Glomerular endothelial cell (primary cell): Measurements from ENCODE around the gene PCSK7. TPM values are rescaled to one million over a fixed set of nuclear protein-coding genes. Genes with fewer than 3 reads are reported as not detected.

Source experiments
- DNase-seq: peaks from one replicate; pipeline ENCODE4 v3.0.0-alpha.2; 2011; ENCODE audit warnings: low read depth, low spot score; ENCODE audit errors: extremely low read depth
- total RNA-seq: library from RNA; depleted of rRNA; stranded (reverse); fragments of >200 nt; gene quantifications from 2 replicates; pipeline ENCODE4 v1.2.3, GENCODE V29; 2015

PCSK7 gene
- total RNA-seq, 1 donor from 2014 or later: 68.0 TPM

DNA sequence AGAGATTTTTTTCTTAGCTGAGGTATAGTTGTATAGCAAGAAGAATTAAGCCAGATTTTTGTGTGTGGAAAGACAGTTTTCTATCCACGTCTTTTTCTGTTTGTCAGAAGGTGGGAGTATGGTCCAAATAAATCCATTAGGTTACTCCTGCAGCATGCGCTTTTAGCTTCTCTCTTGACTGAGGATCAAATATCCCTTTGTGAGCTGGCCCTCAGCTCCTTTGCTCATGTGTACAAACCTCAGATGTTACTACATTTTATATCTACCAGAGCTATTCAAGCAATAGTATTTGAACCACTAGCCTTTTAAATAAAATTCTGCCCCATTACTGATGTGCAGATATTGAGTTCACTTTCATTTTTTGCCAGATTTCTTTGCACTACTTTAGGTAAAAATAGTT is 62.1 kb downstream of the PCSK7 start:
- DNase-seq: no peak

DNA sequence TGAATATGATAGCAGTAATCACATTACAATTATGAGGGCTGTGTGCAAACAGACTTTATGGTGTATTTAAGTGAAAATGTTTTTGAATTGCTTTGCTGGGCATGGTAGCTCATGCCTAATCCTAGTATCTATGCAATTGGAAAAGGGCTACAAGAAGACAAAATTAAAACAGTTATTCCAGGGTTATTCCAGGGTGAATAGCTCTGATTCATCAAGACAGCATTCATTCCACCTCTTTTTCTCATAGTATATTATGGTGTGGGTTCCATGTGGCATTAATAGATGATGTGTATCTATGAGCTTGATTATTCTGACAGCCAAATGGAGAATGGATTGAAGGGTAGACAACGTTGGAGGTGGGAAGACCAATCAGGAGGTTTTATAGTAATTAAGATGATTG is 65.4 kb downstream of the PCSK7 start:
- no peak for DNase-seq

DNA sequence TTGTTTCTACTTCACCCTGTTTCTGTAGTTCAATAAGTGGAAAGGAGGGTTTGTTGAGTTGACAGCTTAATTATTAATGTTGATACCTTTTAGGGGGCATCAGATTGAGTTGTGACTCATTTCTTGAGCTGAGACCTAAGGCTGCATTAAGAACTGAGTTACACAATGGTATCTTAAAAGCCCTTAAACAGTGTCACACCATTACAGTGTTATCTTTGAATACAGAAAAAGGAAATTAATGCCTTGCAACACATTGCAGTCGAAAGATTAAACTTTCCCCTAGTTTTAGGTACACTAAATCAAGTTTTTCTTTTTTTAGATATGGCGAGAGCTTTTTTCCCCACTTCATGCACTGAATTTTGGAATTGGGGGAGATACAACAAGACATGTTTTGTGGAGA is 71.0 kb downstream of the PCSK7 start:
- no peak for DNase-seq

DNA sequence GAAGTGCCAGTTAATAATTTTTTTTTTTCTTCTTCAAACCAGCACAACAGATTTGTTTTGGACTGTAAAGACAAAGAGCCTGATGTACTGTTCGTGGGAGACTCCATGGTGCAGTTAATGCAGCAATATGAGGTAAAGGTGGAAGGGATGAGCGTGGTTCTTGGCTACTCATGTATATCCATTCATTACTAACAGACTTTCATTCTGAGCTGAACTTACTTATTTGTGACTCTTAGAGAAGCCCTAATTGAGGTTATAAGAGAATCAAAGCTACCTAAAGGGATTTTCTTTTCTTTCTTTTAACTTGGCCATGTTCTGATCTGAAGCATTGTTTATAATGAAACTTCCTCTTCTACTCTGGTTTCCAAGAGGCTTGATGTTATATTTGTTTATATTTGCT is 72.0 kb downstream of the PCSK7 start:
- DNase-seq: no peak

DNA sequence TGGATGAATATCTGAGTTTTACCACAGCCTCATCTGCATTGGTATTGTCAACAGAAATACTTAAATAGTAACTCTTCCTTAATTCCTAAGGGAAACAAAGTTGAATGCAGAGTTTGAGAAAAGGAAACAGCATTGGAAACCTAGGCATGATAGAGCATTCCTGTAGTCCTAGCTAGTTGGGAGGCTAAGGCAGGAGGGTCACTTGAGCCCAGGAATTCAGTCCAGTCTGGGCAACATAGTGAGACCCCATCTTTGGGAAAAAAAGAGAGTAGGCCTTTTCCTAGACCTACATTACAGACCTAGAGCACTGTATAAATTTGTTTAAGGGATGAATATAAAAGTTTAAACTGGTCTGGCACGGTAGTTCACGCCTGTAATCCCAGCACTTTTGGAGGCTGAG is 74.4 kb downstream of the PCSK7 start:
- DNase-seq: no peak

DNA sequence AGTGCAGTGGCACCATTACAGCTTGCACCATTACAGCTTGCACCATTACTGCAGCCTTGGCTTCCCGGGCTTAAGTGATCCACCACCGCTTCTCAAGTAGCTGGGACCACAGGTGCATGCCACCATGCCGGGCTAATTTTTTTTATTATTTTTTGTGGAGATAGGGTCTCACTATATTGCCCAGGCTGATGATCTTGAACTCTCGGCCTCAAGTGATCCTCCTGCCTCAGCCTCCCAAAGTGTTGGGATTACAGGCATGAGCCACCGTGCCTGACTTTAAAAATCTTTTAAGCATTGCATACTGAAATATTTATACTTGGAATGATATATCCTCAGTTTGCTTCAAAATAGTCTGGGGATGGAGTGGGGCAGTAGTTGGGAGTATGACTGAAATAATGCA is 77.4 kb downstream of the PCSK7 start:
- no peak for DNase-seq

Other genes with a start within 250 kb of the PCSK7 start
- gene SIK3, start 133.6 kb downstream of the PCSK7 start, total RNA-seq: 14.7 and 15.1 TPM in 2 replicates
- gene PAFAH1B2, start 87.8 kb downstream of the PCSK7 start, total RNA-seq: 92.6 and 98.5 TPM in 2 replicates
- gene SIDT2, start 53.3 kb downstream of the PCSK7 start, total RNA-seq: 16.8 and 21.5 TPM in 2 replicates
- 294 and 467 TPM in 2 replicates for gene TAGLN, start 32.7 kb downstream of the PCSK7 start, total RNA-seq
- gene RNF214, start 598 bp upstream of the PCSK7 start, total RNA-seq: 8.0 and 13.1 TPM in 2 replicates
- 2.3 and 6.1 TPM in 2 replicates for gene BACE1-AS, start 59.3 kb upstream of the PCSK7 start, total RNA-seq
- 24.2 and 27.8 TPM in 2 replicates for gene BACE1, start 84.2 kb upstream of the PCSK7 start, total RNA-seq
- 22.8 and 31.8 TPM in 2 replicates for gene CEP164, start 95.8 kb upstream of the PCSK7 start, total RNA-seq